Loucy (cell line): ENCODE results near the gene CSPG4.
"Not testable (repeated sequence)": the region's sequence is repeated elsewhere in the genome, so short reads cannot be mapped to it uniquely, and the experiment has no call there.

ENCODE experiments used
- H2AFZ ChIP-seq: fragments of 200-600 bp; sonication (generic); 2 replicates; pipeline ENCODE4 v1.6.0; 2016; ENCODE audit warnings: antibody characterized with exemption, mild to moderate bottlenecking, low read length, moderate library complexity
- H3F3A ChIP-seq: fragments of 200-600 bp; 2 replicates; pipeline ENCODE4 v1.6.0; 2016; ENCODE audit warnings: antibody characterized with exemption, low read depth, mild to moderate bottlenecking
- H3K27me3 ChIP-seq: fragments of 200-600 bp; sonication (generic); 2 replicates; pipeline ENCODE4 v1.6.1; 2014; ENCODE audit warnings: low read length, mild to moderate bottlenecking; ENCODE audit not compliant: insufficient read depth, poor library complexity, severe bottlenecking
- H3K36me3 ChIP-seq: fragments of 200-600 bp; sonication (generic); 2 replicates; pipeline ENCODE4 v1.6.1; 2016; ENCODE audit warnings: low read length; ENCODE audit not compliant: insufficient read depth
- H3K4me1 ChIP-seq: fragments of 200-600 bp; sonication (generic); 2 replicates; pipeline ENCODE4 v1.5.1; 2014; ENCODE audit warnings: low read length, mild to moderate bottlenecking; ENCODE audit not compliant: insufficient read depth, poor library complexity, severe bottlenecking
- H3K4me2 ChIP-seq: fragments of 200-600 bp; sonication (generic); 2 replicates; pipeline ENCODE4 v1.6.0; 2014; ENCODE audit warnings: antibody characterized with exemption, low read length, low read depth, mild to moderate bottlenecking; ENCODE audit not compliant: poor library complexity, severe bottlenecking
- H3K4me3 ChIP-seq: fragments of 200-600 bp; sonication (generic); 2 replicates; pipeline ENCODE4 v1.5.1; 2014; ENCODE audit warnings: low read length, mild to moderate bottlenecking, mixed read lengths; ENCODE audit not compliant: poor library complexity, severe bottlenecking
- H3K79me2 ChIP-seq: fragments of 200-600 bp; sonication (generic); 2 replicates; pipeline ENCODE4 v1.6.1; 2014; ENCODE audit warnings: low read length; ENCODE audit not compliant: insufficient read depth
- H3K9ac ChIP-seq: fragments of 200-600 bp; sonication (generic); 2 replicates; pipeline ENCODE4 v1.6.0; 2014; ENCODE audit warnings: mild to moderate bottlenecking, low read depth, low read length, moderate library complexity; ENCODE audit not compliant: poor library complexity, severe bottlenecking
- H3K9me2 ChIP-seq: fragments of 200-600 bp; sonication (generic); replicated peaks from 2 replicates; pipeline ENCODE4 v1.6.1; 2016; ENCODE audit warnings: low read depth, low read length, mixed read lengths
- H3K9me3 ChIP-seq: fragments of 200-600 bp; sonication (generic); 2 replicates; pipeline ENCODE4 v1.6.1; 2014; ENCODE audit warnings: mild to moderate bottlenecking, antibody characterized with exemption, low read length, low read depth; ENCODE audit not compliant: insufficient read depth
- H4K20me1 ChIP-seq: fragments of 200-600 bp; sonication (generic); 2 replicates; pipeline ENCODE4 v1.6.0; 2014; ENCODE audit warnings: antibody characterized with exemption, low read length, mild to moderate bottlenecking; ENCODE audit not compliant: insufficient read depth, poor library complexity, severe bottlenecking
- EZH2phosphoT487 ChIP-seq: fragments of 200-600 bp; IDR thresholded peaks from 2 replicates; pipeline ENCODE4 v1.6.1; 2018; ENCODE audit warnings: antibody characterized with exemption, mild to moderate bottlenecking, moderate library complexity, borderline replicate concordance
- TF ChIP-seq, protein P1 (sequence below): fragments of 200-600 bp; sonication (generic); conservative IDR thresholded peaks from 2 replicates; pipeline ENCODE4 v1.5.1; 2014; ENCODE audit warnings: mild to moderate bottlenecking, antibody characterized with exemption, low read length

Gene CSPG4

GRCh38 chr15:75699517-75699916 lies 13.1 kb downstream of the CSPG4 start:
- H3K4me2 ChIP-seq, result peak overlapping the region; percentile 55
- not testable (repeated sequence) for H3K36me3 ChIP-seq, H3K27me3 ChIP-seq, H4K20me1 ChIP-seq, H3K9me2 ChIP-seq, H3K9me3 ChIP-seq, H3K79me2 ChIP-seq, H3F3A ChIP-seq, H2AFZ ChIP-seq
- peak overlapping the region; percentile 46 for H3K4me3 ChIP-seq
- peaks cover 69% of the 10 kb centered on the region for H3K4me1 ChIP-seq
- peak overlapping the region; percentile 69 for H3K9ac ChIP-seq

GRCh38 chr15:75697974-75698747 lies 14.5 kb downstream of the CSPG4 start:
- not testable (repeated sequence) for H2AFZ ChIP-seq

DNA sequence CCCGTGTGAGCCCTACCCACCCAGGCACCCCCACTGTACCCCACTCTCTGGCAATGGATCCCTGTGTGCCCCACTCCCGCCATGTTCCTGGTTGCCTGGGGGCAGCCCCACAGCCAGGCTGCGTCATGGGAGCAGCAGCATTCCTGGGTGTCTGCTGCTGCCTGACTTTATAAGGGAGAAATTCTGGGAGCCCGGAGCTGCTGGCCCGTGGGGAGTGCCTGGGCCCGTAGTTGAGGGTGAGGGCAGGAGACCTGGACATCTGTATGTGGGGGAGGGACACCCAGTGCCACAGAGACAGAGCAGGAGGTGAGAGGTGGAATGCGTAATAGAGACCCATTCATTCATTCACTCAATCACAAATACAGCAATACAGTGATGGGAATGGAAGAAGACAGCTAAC lies 15.1 kb downstream of the CSPG4 start:
- Histone ChIP-seq H4K20me1 (no peaks in the 10 kb centered on the region), H3K27me3 (no peaks in the 10 kb centered on the region), H3F3A (0 out of 2 replicates have a peak, but pooled peaks cover 2% of the 10 kb centered on the region), H3K9ac (peak overlapping the region; percentile 50), H3K9me3 (no peaks in the 10 kb centered on the region), H3K9me2 (no peaks in the 10 kb centered on the region), H3K4me3 (no peak overlapping the region), H3K36me3 (no peaks in the 10 kb centered on the region), H3K4me1 (peaks cover 82% of the 10 kb centered on the region), H3K4me2 (no peak overlapping the region), H2AFZ (no peak overlapping the region), H3K79me2 (no peaks in the 10 kb centered on the region)
- TF ChIP-seq, protein P1, sequence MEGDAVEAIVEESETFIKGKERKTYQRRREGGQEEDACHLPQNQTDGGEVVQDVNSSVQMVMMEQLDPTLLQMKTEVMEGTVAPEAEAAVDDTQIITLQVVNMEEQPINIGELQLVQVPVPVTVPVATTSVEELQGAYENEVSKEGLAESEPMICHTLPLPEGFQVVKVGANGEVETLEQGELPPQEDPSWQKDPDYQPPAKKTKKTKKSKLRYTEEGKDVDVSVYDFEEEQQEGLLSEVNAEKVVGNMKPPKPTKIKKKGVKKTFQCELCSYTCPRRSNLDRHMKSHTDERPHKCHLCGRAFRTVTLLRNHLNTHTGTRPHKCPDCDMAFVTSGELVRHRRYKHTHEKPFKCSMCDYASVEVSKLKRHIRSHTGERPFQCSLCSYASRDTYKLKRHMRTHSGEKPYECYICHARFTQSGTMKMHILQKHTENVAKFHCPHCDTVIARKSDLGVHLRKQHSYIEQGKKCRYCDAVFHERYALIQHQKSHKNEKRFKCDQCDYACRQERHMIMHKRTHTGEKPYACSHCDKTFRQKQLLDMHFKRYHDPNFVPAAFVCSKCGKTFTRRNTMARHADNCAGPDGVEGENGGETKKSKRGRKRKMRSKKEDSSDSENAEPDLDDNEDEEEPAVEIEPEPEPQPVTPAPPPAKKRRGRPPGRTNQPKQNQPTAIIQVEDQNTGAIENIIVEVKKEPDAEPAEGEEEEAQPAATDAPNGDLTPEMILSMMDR, result no peak
- TF ChIP-seq EZH2phosphoT487, result no peak

More at GRCh38 chr15:75697974-75698747, 14.5 kb downstream of the CSPG4 start:
- H3K9me3 ChIP-seq, H3K9me2 ChIP-seq, H3K27me3 ChIP-seq, H4K20me1 ChIP-seq, H3K4me2 ChIP-seq, H3K4me3 ChIP-seq, H3F3A ChIP-seq, H3K36me3 ChIP-seq, H3K79me2 ChIP-seq: not testable (repeated sequence)
- H3K4me1 ChIP-seq, result peaks cover 82% of the 10 kb centered on the region
- peak overlapping the region; percentile 50 for H3K9ac ChIP-seq

DNA sequence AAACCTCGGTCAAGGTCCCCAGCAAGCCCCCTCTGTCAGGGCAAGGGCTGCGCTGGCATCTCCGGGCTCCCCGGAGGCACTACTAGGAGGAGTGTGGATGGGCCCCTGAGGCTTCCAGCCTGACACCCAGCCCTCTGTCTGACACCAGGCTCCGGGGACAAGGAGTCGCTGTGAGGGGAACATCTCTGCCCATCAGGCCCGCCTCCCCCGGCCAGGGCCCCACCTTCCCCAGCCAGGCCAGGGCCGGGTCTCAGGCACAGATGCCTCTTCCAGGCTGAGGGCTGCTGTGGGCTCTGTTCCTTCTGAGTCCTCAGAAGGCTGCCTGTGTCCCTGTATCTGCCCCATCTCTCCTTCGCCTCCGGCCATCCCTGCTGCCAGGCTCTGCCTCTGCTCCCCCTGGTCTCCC lies 15.8 kb downstream of the CSPG4 start:
- H3F3A ChIP-seq, result 0 out of 2 replicates have a peak, but pooled peaks cover 2% of the 10 kb centered on the region
- no peaks in the 10 kb centered on the region for H3K9me2 ChIP-seq
- no peaks in the 10 kb centered on the region for H4K20me1 ChIP-seq
- H3K9ac ChIP-seq, result peak overlapping the region; percentile 50
- no peak overlapping the region for H3K4me2 ChIP-seq
- no peaks in the 10 kb centered on the region for H3K9me3 ChIP-seq
- H3K27me3 ChIP-seq, result no peaks in the 10 kb centered on the region
- no peaks in the 10 kb centered on the region for H3K36me3 ChIP-seq
- H3K79me2 ChIP-seq, result no peaks in the 10 kb centered on the region
- no peak for TF ChIP-seq EZH2phosphoT487
- TF ChIP-seq, protein P1, result no peak
- no peak overlapping the region for H2AFZ ChIP-seq
- peaks cover 75% of the 10 kb centered on the region for H3K4me1 ChIP-seq
- H3K4me3 ChIP-seq, result no peak overlapping the region
